ENCODE results near the gene SLC12A5.

- TF ChIP-seq POLR2A (IDR thresholded peaks at IDR 0.05; ENCODE audit: low read length) (peak; percentile 79), CTCF (IDR thresholded peaks at IDR 0.05) (peak; percentile 39; the same call in 1 of the 3 replicates), HOXA7 (CRISPR knock-in tag; IDR thresholded peaks at IDR 0.05) (no peak)
- TF ChIP-seq, protein P1, sequence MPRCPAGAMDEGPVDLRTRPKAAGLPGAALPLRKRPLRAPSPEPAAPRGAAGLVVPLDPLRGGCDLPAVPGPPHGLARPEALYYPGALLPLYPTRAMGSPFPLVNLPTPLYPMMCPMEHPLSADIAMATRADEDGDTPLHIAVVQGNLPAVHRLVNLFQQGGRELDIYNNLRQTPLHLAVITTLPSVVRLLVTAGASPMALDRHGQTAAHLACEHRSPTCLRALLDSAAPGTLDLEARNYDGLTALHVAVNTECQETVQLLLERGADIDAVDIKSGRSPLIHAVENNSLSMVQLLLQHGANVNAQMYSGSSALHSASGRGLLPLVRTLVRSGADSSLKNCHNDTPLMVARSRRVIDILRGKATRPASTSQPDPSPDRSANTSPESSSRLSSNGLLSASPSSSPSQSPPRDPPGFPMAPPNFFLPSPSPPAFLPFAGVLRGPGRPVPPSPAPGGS (IDR thresholded peaks at IDR 0.05) = peak; percentile 95; the same call in 2 of the 3 replicates
These were observed 60.7 kb downstream of the SLC12A5 start, which contains the start of gene NCOA5 for GRCh38 chr20:46089417-46090388.
